ENCODE measurements around the gene CDH4. TPM values are rescaled to one million over a fixed set of nuclear protein-coding genes. Genes with fewer than 3 reads are reported as not detected.

The CDH4 gene
- total RNA-seq, 1 donor from 2014 or later = not detected

GRCh38 chr20:61531553-61532345 is 279.7 kb downstream of the CDH4 start:
- CTCF ChIA-PET = no interaction called here
- Mint-ChIP-seq H3K9me3 (no peaks in the 10 kb centered on the region), H3K27ac (no peak overlapping the region), H3K36me3 (ENCODE audit: low read depth) (no peaks in the 10 kb centered on the region), H3K27me3 (no peaks in the 10 kb centered on the region), H3K4me1 (no peaks in the 10 kb centered on the region), H3K4me3 (no peak overlapping the region)
- POLR2A ChIA-PET = no interaction called here
- DNase-seq (no peak), ATAC-seq (ENCODE audit: low read depth) (no peak)
- intact Hi-C loops (cut with micrococcal nuclease) = no loop called here
- TF ChIP-seq, protein P1, sequence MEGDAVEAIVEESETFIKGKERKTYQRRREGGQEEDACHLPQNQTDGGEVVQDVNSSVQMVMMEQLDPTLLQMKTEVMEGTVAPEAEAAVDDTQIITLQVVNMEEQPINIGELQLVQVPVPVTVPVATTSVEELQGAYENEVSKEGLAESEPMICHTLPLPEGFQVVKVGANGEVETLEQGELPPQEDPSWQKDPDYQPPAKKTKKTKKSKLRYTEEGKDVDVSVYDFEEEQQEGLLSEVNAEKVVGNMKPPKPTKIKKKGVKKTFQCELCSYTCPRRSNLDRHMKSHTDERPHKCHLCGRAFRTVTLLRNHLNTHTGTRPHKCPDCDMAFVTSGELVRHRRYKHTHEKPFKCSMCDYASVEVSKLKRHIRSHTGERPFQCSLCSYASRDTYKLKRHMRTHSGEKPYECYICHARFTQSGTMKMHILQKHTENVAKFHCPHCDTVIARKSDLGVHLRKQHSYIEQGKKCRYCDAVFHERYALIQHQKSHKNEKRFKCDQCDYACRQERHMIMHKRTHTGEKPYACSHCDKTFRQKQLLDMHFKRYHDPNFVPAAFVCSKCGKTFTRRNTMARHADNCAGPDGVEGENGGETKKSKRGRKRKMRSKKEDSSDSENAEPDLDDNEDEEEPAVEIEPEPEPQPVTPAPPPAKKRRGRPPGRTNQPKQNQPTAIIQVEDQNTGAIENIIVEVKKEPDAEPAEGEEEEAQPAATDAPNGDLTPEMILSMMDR (IDR thresholded peaks at IDR 0.05) = no peak

GRCh38 chr20:61532736-61533135 is 280.7 kb downstream of the CDH4 start:
- H3K27me3 Mint-ChIP-seq = no peaks in the 10 kb centered on the region
- DNase-seq = no peak
- no peaks in the 10 kb centered on the region for H3K9me3 Mint-ChIP-seq
- intact Hi-C loops (cut with micrococcal nuclease) = no loop called here
- ChIA-PET CTCF (no interaction called here), POLR2A (no interaction called here)
- H3K4me1 Mint-ChIP-seq = no peaks in the 10 kb centered on the region
- no peak overlapping the region for H3K4me3 Mint-ChIP-seq
- no peak overlapping the region for H3K27ac Mint-ChIP-seq
- TF ChIP-seq, protein P1 (IDR thresholded peaks at IDR 0.05) = no peak
- H3K36me3 Mint-ChIP-seq (ENCODE audit: low read depth) = no peaks in the 10 kb centered on the region
- ATAC-seq (ENCODE audit: low read depth) = no peak

GRCh38 chr20:61533231-61533631 is 281.2 kb downstream of the CDH4 start:
- TF ChIP-seq, protein P1 (IDR thresholded peaks at IDR 0.05) = no peak
- intact Hi-C loops (cut with micrococcal nuclease) = no loop called here
- POLR2A ChIA-PET = no interaction called here

DNA sequence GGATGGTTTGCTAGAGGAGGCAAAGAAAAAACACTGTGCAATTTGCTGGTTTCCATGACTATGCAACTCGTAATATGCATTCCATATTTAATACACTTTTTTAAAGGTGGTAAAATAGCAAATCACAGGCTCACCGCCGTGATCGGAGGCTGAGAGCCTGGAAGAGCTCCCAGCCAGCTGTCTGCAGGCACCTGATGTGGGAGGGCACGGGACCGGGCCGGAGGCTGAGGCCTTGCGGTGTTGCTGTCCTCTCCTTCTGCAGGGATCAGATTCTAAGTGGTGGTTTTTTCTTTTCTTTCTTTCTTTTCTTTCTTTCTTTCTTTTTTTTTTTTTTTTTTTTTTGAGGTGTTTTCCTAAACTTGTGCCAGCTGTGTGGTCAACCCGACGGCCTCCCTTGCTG is 282.3 kb downstream of the CDH4 start:
- H3K4me1 Mint-ChIP-seq = no peaks in the 10 kb centered on the region
- ChIA-PET POLR2A (no interaction called here), CTCF (no interaction called here)
- TF ChIP-seq, protein P1 (IDR thresholded peaks at IDR 0.05) = no peak
- no peak overlapping the region for H3K4me3 Mint-ChIP-seq
- DNase-seq (no peak), ATAC-seq (ENCODE audit: low read depth) (no peak)
- no peaks in the 10 kb centered on the region for H3K27me3 Mint-ChIP-seq
- intact Hi-C loops (cut with micrococcal nuclease) = no loop called here
- no peaks in the 10 kb centered on the region for H3K9me3 Mint-ChIP-seq
- no peaks in the 10 kb centered on the region for H3K36me3 Mint-ChIP-seq (ENCODE audit: low read depth)
- H3K27ac Mint-ChIP-seq = no peak overlapping the region

More at GRCh38 chr20:61533231-61533631, 281.2 kb downstream of the CDH4 start:
- Mint-ChIP-seq H3K27ac (no peak overlapping the region), H3K4me3 (no peak overlapping the region), H3K4me1 (no peaks in the 10 kb centered on the region), H3K9me3 (no peaks in the 10 kb centered on the region), H3K27me3 (no peaks in the 10 kb centered on the region), H3K36me3 (ENCODE audit: low read depth) (no peaks in the 10 kb centered on the region)
- DNase-seq = no peak
- ATAC-seq (ENCODE audit: low read depth) = no peak
- CTCF ChIA-PET = no interaction called here

- H3K4me3 Mint-ChIP-seq = no peak overlapping the region
- TF ChIP-seq, protein P1 (IDR thresholded peaks at IDR 0.05) = no peak
- H3K27me3 Mint-ChIP-seq = no peaks in the 10 kb centered on the region
- no peaks in the 10 kb centered on the region for H3K4me1 Mint-ChIP-seq
- no peaks in the 10 kb centered on the region for H3K9me3 Mint-ChIP-seq
- H3K27ac Mint-ChIP-seq = no peak overlapping the region
- POLR2A ChIA-PET = no interaction called here
- H3K36me3 Mint-ChIP-seq (ENCODE audit: low read depth) = no peaks in the 10 kb centered on the region
- CTCF ChIA-PET = no interaction called here
- ATAC-seq (ENCODE audit: low read depth) = no peak
- intact Hi-C loops (cut with micrococcal nuclease) = no loop called here
- no peak for DNase-seq
These were observed 283.0 kb downstream of the CDH4 start for GRCh38 chr20:61535091-61535490.

Data from activated B cell treated with CpG ODN at 0.5 μM for 24 hours (primary cell).